OCI-M1 (cell line): Measurements from ENCODE around the gene PTPN11.

ENCODE experiments used
- DNase-seq: peaks from one replicate; lab custom pipeline; 2025; lab: John Stamatoyannopoulos, UW

The PTPN11 gene

GRCh38 chr12:112543751-112544150 is 125.0 kb downstream of the PTPN11 start:
- no peak for DNase-seq

GRCh38 chr12:112546339-112546738 is 127.6 kb downstream of the PTPN11 start:
- no peak for DNase-seq

GRCh38 chr12:112546996-112547395 is 128.2 kb downstream of the PTPN11 start:
- DNase-seq, result no peak

GRCh38 chr12:112549031-112549430 is 130.3 kb downstream of the PTPN11 start:
- DNase-seq, result no peak

- DNase-seq, result no peak
Observed at GRCh38 chr12:112551681-112552080, 132.9 kb downstream of the PTPN11 start.

- peak; percentile 94 for DNase-seq
Observed at GRCh38 chr12:112555621-112556233, 137.0 kb downstream of the PTPN11 start.

- no peak for DNase-seq
Observed at GRCh38 chr12:112557951-112558630, 139.3 kb downstream of the PTPN11 start.
